HG02973 (cell line): ENCODE measurements around the gene P2RY11.

Source experiments
- ATAC-seq: cut with Tn5 transposase; IDR thresholded peaks from one replicate; pipeline ENCODE4 v1.9.1; 2021; ENCODE audit warnings: moderate library complexity; ENCODE audit not compliant: unreplicated experiment

The P2RY11 gene

GRCh38 chr19:10112895-10113591 is 1.6 kb downstream of the P2RY11 start:
- no peak for ATAC-seq

GRCh38 chr19:10113592-10113963 is 2.1 kb downstream of the P2RY11 start:
- no peak for ATAC-seq

GRCh38 chr19:10113964-10114650 is 2.6 kb downstream of the P2RY11 start:
- no peak for ATAC-seq

- no peak for ATAC-seq
Observed at GRCh38 chr19:10114651-10115391, 3.3 kb downstream of the P2RY11 start.

- ATAC-seq = no peak
Observed at GRCh38 chr19:10115392-10116084, 4.0 kb downstream of the P2RY11 start.

- ATAC-seq = no peak
Observed at GRCh38 chr19:10116085-10116865, 4.8 kb downstream of the P2RY11 start.

GRCh38 chr19:10116866-10117616 is 5.5 kb downstream of the P2RY11 start:
- ATAC-seq = no peak

GRCh38 chr19:10118960-10119359 is 7.5 kb downstream of the P2RY11 start:
- ATAC-seq = no peak

GRCh38 chr19:10120538-10121189 is 9.2 kb downstream of the P2RY11 start:
- no peak for ATAC-seq

GRCh38 chr19:10122045-10122444 is 10.6 kb downstream of the P2RY11 start:
- no peak for ATAC-seq

GRCh38 chr19:10124429-10124828 is 12.9 kb downstream of the P2RY11 start:
- ATAC-seq = no peak

- no peak for ATAC-seq
Observed at GRCh38 chr19:10126213-10126639, 14.7 kb downstream of the P2RY11 start.

- ATAC-seq = no peak
Observed at GRCh38 chr19:10132905-10133304, 21.4 kb downstream of the P2RY11 start.

GRCh38 chr19:10133596-10133995 is 22.1 kb downstream of the P2RY11 start:
- no peak for ATAC-seq

- no peak for ATAC-seq
Observed at GRCh38 chr19:10134040-10134439, 22.5 kb downstream of the P2RY11 start.

- no peak for ATAC-seq
Observed at GRCh38 chr19:10135551-10136334, 24.2 kb downstream of the P2RY11 start.

- ATAC-seq = no peak
Observed at GRCh38 chr19:10136936-10137335, 25.4 kb downstream of the P2RY11 start.
